Left forelimb (tissue), 1 donor: Measurements from ENCODE around the gene SPEF1.

Experiments used
- DNase-seq: peaks from one replicate; pipeline ENCODE4 v3.0.0-alpha.2; 2018; ENCODE audit warnings: low spot score

The SPEF1 gene

DNA sequence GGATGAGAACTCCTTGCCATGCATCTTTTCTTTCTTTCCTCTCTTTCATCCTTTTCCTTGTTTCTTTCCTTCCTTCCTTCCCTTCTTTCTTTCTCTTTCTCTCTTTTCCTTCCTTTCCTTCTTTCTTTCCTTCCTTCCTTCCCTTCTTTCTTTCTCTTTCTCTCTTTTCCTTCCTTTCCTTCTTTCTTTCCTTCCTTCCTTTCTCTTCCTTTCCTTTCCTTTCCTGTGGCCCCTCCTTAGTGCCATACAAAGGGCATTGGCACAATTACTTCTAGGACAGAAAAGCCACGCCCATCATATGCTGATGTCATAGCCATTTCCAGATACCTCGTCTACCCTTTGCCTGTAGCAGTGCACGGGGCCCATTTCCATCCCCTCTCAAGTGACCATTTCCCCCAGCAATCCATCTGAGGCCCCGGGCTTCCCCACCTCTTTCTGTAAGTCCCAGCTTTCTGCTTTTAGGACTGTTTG lies 7.5 kb upstream of the SPEF1 start:
- DNase-seq = no peak

DNA sequence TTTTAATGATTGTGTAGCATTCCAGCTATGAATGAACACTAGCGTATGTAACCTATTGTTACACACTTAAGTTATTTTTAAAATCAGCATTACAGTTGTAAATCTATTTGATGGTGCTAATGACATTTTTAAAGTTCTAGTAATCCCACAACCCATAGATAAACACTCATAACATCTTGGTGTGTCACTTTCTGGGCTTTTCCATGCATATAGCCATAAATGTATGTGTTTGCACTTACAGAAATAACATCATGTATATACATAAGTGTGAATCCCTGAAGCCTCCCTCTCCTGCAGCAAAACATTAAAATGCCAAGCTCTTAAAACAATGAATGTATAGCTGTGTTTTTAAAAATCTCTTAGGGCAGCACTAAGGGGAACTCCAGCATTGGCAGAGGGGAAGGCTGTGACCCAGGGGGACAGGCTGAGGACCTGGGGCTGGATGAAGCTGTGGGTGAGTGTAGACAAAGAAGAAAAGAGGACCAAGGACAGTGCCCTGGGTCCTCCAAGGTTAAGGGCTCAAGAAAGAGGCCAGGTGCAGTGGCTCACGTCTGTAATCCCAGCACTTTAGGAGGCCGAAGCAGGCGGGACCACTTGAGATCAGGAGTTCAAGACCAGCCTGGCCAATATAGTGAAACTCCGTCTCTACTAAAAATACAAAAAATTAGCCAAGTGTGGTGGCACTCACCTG lies 6.2 kb upstream of the SPEF1 start:
- DNase-seq = no peak

DNA sequence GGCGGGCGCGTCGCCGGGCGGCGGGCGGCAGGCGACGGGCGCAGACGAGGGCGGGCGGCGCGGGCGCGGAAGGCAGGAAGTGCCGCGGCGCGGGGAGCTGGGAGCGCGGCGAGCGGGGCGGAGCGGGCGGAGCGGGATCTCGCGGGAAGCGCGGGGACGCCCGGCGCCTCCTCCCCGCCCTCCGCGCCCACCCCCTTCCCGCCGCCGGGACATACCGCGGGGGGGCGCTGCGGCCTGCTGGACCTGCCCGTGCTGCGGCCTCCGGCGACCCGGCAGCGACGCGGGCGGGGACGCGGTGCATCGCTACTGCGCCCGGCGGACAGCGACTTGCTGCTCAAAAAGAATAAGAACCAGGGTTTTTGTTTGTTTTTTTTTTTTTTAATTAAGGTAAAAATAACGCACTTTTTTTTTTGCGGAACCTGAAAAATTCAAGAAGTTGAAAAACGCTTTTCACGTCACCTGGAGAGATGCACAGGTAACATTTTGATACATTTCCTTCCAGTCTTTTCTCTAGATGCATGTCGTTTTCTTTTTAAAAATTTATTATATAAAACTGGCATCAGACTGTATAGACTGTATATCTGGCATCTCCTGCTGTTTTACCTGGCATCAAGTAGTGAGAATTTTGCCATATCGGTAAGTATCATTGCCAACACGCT lies 5.5 kb upstream of the SPEF1 start, which contains the start of gene CENPB:
CENPB (minus strand) TSS at position 76 of the 659 bp plus-strand sequence. CDS start 257 bp downstream, outside the sequence.
- DNase-seq = peak; percentile 94

DNA sequence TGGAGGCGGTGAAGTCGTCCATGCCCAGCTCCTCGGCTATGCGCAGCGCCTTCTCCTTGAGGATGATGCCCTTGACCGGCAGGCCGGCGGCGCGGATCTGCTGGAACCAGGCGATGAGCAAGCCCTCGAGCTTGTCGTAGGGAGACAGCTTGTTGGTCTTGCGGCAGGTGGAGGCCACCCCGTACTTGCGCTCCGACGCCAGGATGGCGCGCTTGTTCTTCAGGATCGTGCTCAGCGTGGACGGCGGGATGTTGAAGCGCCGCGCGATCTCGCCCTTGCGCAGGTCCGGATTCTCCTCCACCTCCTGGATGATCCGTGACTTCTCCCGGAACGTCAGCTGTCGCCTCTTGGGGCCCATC lies 4.9 kb upstream of the SPEF1 start:
- DNase-seq = no peak

DNA sequence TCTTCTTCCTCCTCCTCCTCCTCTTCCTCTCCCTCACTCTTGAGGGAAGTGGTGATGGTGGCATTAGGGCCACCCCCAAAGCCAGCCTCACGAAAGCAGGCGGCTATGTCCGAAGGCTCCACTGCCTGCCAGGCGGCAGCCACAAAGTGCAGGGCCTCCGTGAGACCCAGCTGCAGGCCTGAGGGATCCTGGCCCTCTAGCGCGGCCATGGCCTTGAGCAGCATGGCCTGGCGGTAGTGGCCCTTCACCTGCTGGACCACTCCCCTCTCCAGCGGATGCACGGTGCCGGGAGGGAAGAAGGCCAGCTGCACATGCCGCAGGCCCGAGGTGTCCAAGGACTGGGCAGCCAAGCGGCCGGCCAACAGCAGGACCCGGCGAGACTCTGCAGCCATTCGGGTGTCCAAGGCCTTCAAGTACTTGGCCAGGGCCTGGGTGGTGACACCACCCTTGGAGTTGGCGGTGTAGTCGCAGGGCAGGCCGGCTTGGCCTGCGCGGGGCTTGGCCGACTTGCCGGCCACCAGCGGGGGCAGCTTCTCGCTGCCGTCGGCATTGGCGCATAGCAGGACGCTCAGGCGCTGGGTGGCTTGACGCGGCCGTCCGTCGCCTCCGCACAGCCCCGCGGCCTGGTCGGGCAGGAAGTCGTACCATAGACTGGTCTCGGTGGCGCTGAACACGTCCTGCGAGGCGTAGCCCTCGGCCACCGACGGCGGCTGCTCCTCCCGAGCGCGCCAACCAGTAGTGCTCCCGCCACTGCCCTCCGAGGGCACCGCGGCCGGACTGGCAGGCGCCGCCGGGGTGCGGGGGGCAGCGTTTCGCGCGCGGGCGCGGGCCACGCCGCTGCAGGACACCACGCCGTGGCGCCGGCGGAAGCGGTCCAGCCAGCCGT lies 4.2 kb upstream of the SPEF1 start:
- DNase-seq = no peak

DNA sequence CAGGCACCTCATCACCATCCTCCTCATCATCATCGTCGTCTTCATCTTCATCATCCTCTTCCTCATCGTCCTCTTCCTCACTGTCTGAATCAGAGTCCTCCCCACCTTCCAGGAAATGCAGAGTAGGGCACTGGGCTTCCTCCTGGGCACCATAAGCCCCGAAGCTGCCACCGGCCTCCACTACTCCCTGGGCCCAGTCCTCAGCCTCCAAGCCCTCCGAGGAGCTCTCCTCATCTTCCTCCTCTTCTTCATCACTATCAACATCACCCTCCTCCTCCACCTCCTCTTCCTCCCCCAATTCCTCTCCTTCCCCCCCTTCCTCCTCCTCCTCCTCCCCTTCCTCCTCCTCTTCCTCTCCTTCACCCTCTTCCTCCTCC lies 3.6 kb upstream of the SPEF1 start:
- DNase-seq = no peak

DNA sequence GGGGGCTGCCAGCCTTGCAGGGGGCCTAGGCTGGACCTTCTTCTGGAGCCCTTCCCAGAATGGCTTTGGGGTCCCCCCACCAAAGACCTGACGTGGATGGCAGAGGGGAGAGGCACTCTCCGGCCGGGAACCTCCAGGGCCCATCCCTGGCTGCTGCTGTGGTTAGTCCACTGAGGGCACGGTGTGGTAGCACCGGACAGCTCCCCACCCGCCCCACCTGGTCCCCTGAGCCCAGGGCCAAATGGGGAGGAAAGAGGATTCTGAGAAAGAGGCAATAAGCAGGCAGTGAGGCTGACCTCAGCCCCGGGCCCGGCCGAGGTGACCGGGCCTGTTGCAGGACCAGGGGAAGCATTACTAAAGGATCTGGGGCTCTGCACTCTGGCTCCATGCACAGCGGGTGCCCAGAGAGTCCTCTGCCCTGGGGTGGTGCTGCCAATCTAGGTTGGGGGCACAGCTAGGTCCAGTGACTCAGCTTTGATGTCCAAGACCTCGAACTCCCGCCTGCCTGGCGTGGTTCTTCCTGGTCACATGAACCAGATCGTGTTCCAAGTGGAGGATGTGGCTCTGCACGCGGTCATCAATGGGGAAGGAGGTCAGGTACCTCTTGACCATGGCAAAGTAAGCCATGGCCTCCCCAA lies 3.1 kb upstream of the SPEF1 start:
- DNase-seq = no peak

DNA sequence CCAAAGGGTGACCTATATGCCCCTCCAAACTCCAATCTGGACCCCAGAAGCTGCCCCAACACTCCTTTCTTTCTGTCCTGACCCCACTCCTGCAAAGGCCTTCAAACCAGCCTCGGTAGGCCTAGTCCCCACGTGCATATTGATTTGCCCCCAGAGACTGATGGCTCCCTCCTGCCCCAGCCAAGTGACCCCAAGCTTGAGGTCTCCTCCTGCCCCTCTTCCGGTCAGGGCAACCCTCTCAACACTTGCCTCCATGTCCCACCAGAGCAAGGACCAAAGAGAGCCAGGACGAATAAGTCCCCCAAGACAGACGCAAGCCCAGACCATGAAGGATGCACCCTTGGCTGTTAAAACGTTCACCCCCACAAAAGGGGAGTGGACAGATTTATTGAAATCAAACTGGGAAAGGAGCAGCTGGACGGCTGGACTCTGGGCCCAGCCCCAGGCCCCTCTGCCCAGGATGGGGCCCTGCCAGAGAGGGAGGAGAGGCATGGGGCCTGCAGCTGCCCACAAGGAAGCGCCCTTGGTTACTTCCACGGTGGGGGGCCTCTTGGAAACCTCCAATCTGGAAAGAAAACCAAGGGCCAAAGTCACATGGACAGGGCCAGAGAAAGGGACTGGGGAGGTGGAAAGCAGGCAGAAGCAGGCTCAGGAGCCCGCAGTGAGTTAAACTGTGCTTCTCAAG lies 2.4 kb upstream of the SPEF1 start:
- no peak for DNase-seq

DNA sequence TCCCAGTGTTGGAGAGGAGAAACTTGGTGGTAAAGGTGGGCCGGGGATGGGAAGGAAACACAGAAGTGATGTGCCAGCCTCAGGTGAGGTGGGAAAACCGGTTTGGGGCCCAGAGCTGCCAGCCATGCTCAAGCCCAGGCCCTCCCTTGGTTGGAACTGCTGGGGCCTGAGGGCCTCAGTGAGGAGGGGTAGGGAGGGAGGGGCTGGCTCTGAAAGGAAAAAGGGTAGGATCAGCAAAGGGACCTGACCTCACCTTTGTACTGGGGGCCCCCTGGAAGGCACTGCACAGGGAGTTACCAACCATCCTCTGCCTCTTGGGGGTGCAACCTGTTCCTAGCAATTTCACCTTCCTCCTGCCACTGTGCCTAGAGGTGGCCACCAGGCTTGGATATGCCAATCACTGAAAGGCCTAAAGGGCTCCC lies 1.8 kb upstream of the SPEF1 start:
- no peak for DNase-seq

DNA sequence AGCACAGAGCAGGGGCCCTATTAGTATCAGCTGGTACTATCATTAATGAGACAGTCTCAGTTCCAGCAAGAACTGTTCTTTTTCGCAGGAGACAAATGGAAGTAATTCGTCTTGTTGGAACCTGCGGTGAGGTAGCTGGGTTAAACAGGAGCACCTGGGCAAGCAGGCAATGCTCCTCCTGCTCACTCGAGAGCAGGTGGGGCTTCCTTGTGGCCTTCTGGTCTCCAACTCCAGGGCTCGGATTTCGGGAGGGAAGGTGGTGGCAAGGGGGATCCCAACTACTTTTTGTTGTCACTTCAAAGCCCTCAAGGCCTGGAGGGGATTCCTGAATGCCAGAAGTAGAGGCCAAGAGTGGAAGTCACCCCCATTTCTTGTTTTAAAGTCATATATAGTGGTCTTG lies 1.3 kb upstream of the SPEF1 start:
- no peak for DNase-seq

DNA sequence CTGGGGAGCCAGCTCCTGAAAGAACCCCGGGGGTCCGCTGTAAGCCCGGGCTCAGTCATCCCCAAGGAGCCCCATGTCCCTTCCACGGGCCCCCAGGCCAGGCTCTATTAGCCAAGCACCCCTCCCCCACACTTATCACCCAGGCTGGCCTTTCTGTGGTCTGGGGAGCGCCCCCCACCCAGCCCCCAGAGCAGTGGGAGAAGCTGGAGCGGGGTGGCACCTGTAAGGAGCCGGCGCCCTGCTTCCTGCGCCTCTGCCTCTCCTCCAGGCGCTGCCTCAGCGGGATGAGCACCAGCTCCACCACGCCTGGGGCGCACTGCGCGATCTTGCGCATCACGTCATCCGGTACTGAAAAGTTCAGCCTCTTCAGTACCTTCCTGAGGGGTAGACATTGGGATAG lies 2.3 kb downstream of the SPEF1 start:
- DNase-seq = no peak

DNA sequence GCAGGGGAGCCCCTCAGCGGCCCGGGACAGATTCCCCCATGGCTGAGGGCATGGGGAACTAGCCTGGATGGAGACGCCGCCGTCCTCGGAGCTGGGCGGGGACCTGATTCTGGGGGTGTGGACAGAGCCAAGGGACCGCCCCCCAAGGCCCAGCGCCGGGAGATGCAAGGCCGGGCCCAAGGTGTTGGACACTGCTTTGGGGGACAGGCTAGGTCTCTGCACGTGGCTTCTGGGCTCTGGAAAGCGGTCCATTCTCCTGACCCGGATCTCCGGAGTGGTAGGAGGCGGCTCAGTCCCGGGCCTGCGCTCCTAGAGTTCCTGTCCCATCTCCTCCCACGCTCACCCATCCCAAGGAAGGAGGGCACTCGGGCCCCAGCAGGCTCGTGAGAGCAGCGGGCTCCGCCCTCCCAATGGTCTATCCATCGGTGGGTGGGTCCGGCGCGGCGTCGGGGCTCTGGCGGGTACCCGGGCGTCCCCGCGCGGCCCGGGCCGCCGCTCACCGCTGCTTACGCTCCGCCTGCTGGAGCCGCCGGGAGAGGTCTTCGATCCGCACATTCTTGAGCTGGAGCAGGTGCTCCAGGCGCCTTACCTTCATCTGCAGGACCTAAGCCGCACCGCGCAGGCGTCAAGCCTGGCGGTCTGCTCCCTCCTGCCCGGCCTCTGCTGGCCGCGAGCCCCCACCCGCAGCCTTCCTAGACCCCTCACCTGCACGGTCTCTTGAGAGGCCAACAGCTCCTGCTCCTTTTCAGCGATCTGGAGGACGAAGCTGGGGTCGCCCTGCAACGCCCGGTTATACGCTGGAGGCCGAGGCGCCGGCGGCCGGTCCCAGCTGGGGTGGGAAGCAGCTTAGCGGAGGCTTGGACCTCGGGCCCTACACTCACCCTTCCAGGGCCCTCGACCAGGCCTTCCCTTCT lies 3.3 kb downstream of the SPEF1 start:
- DNase-seq = no peak

DNA sequence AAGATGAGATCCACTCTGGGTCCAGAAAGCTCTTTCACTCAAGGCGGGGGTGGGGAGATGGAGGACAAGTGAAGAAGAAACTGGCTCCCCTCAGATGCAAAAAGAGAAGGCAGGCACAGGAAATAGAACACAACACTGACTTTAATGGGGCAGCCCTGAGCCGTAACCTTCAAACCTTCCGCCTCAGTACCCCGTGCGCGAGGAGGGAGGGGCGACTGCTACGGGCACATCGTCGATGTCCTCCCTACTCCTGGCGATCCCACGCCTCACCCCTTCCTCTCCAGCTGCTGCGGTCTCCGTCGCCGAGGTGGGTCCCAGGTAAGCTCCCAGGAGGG lies 3.9 kb downstream of the SPEF1 start:
- DNase-seq = no peak

DNA sequence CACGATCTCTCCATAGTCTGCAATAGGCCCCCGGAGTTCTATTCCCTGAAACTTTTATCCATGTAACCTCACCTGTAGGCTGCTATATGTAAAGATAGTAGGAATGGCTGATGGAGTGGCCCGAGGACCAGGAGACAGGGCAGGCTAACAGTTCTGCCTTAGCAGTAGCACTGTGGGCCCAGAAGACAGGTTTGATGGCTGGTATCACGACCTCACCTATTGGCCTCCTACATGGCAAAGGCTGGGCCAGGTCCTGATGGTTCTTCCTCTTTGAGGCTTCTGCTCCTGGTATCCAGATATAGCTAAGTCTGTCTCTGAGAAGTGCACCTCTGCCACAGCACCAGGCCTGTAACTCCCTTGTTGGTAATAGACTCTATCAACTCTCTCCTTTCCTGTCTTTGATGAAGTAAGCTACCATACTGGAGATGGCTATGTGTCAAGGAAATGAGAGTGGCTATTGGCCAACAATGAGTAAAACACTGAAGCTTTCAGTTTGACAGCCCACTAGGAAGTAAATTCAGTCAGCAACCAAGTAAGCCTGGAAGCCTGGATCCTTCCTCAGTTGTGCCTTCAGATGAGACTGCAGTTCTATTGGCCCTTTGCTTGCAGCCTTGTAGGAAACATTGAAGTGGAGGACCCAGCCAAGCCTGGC lies 5.7 kb downstream of the SPEF1 start:
- no peak for DNase-seq

DNA sequence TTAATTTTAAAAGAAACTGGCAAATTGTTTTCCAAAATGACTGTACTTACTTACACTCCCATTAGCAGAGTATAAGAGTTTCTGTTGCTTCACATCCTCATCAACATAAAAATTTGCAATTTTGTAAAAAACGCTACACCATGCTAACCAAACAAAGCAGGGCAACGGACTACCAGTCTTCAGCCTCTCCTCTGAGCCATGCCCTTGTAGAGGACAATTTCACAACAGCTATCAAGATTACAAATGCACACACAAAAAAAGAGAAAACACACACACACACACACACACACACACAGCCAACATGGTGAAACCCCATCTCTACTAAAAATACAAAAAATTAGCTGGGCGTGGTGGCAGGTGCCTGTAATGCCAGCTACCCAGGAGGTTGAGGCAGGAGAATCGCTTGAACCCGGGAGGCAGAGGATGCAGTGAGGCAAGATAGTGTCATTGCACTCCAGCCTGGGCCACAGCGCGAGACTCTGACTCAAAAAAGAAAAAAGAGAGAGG lies 9.6 kb downstream of the SPEF1 start:
- DNase-seq = no peak

DNA sequence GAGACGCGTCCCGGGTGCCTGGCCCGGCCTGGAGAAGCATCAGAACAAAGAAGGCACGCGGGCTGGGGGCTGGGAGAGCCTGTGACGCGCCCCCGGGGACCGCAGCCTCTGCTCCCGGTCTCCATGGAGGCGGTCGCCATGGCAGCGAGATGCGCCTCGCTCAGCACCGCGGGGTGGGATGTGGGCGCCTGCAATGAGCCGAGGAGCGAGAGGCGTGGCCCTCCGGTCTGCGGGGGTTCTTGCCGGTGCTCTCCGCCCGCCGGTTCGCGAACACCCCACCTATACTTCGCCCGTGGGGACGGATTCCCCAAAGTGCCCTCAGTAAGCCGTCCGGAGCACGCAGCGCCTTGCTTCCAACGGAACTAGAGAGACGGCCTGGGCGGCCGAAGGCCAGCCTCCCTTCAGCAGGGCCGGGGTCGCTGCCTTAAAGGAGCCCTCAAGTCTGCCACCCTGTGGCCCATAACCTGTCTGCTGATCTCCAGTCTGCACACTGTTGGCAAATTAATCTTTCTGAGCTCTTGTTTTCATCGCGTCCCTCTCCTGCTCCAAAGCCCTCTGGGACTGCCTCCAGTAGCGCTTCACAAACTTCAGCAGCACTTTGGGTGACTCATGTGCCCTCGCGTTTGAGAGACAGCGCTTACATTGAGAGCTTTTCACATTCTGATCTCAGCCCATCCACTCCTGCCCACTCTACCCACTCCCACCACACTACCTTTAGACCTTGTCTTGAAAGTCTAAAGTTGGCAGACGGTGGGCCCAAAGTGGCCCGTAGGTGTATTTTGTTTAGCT lies 12.7 kb downstream of the SPEF1 start:
- DNase-seq = peak; percentile 79

DNA sequence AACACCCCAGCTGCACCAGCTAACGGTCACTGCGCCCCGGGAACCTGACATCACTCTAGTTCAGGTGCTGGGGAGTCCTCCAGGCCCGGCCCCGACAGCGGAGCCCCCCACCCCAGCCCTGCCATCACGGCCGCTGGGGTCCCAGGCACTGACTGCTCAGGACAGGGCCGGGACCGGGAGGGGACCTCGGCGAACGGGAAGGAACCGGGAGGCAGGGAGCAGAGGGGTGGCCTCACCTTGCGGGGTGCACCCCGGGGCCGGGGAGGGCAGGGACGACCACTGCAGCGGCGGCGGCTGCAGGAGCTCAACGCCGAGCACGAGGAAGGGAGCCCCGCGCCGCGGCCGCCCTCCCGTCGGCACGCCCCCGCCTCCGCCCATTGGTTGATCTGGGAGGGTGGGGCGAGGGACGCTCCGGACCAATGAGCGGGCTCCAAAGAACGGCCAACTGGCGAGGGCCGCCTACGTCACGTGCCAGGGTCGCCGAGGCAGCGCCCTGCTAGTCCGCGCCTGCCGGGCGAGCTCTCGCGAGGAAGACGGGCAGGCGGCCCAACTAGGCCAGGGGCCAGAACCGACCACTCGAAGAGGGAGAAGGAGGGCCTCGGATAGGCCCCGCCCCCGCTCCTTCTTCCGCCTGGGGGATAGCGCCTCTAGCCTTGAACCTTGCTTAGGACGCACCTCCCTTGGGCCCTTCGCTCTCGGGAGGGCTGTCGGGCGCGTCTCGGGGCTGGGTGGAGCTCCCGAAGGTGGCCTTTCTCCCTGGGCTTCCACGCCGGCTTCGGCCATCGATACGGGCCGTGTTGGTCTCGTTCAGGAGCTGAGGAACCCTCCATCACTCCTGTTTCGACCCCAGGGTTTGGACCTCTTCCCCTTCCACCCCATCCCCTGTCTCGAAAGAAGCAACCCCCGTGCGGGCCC lies 13.6 kb downstream of the SPEF1 start, which contains the start of gene ADISSP:
ADISSP (minus strand) TSS at position 327 of the 915 bp plus-strand sequence. CDS start 7,653 bp downstream, outside the sequence.
- peak; percentile 99 for DNase-seq

DNA sequence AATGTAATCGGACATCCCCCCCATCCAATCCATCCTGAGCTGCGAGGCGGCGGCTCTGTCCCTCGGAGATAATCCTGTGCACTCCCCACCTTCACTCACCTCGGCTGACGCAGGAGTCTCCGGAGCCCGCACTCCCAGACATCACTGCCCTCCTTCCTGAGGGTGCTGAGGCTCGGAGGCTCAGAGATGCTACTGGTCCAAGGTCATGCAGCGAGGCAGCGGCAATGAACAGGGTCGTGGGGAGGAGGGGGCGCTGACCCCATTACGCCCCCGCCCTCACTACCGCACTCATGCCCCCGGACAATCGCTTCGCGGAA lies 14.2 kb downstream of the SPEF1 start:
- DNase-seq = no peak
